SIG-M5 treated with dmso at 0.1 percent for 504 hours (cell line): ENCODE data around the gene EPAS1.

Experiments
- DNase-seq: peaks from one replicate; lab custom pipeline; 2025; ENCODE audit not compliant: unreplicated experiment; lab: John Stamatoyannopoulos, UW

The EPAS1 gene

GRCh38 chr2:46319711-46320110 is 22.5 kb downstream of the EPAS1 start:
- DNase-seq: no peak

GRCh38 chr2:46320141-46320567 is 22.9 kb downstream of the EPAS1 start:
- no peak for DNase-seq

- no peak for DNase-seq
These were observed 26.5 kb downstream of the EPAS1 start for GRCh38 chr2:46323730-46324129.

GRCh38 chr2:46325182-46325928 is 28.1 kb downstream of the EPAS1 start:
- peak; percentile 17 for DNase-seq

- no peak for DNase-seq
These were observed 29.2 kb downstream of the EPAS1 start for GRCh38 chr2:46326231-46326980.

- DNase-seq: no peak
These were observed 30.4 kb downstream of the EPAS1 start for GRCh38 chr2:46327627-46328026.

GRCh38 chr2:46328291-46328690 is 31.1 kb downstream of the EPAS1 start:
- DNase-seq: no peak

- no peak for DNase-seq
These were observed 31.6 kb downstream of the EPAS1 start for GRCh38 chr2:46328829-46329228.

GRCh38 chr2:46329340-46329739 is 32.1 kb downstream of the EPAS1 start:
- no peak for DNase-seq

GRCh38 chr2:46329803-46330775 is 32.9 kb downstream of the EPAS1 start:
- DNase-seq: peak; percentile 53

GRCh38 chr2:46331109-46331766 is 34.0 kb downstream of the EPAS1 start:
- no peak for DNase-seq

- no peak for DNase-seq
These were observed 35.6 kb downstream of the EPAS1 start for GRCh38 chr2:46332686-46333281.

- DNase-seq: no peak
These were observed 36.7 kb downstream of the EPAS1 start for GRCh38 chr2:46333912-46334311.

GRCh38 chr2:46334389-46335271 is 37.4 kb downstream of the EPAS1 start:
- DNase-seq: no peak

GRCh38 chr2:46335391-46336282 is 38.4 kb downstream of the EPAS1 start:
- DNase-seq: no peak

- no peak for DNase-seq
These were observed 39.2 kb downstream of the EPAS1 start for GRCh38 chr2:46336283-46336959.

GRCh38 chr2:46337208-46337994 is 40.2 kb downstream of the EPAS1 start:
- no peak for DNase-seq
